A673 (cell line): ENCODE data around the gene EDDM13. TPM values are rescaled to one million over a fixed set of nuclear protein-coding genes. Genes with fewer than 3 reads are reported as not detected.

Source experiments
- BruUV-seq: library from RNA; stranded (reverse); fragments of 400-500 nt; replicated peaks from 2 replicates; lab custom pipeline; 2021; lab: Mats Ljungman, UMichigan
- CTCF ChIA-PET: fragments of 300-600 bp; sonication (Branson Sonifier 250); formaldehyde crosslinking; loops from one replicate; lab custom pipeline; 2022; ENCODE audit warnings: antibody characterized with exemption; lab: Charles Lee
- POLR2A ChIA-PET: fragments of 300-600 bp; sonication (Branson Sonifier 250); formaldehyde crosslinking; loops from one replicate; lab custom pipeline; 2022; ENCODE audit warnings: antibody characterized with exemption; ENCODE audit not compliant: low non-redundant PET; lab: Charles Lee
- DNase-seq: peaks from one replicate; pipeline ENCODE4 v3.0.0-alpha.2; 2015; ENCODE audit warnings: low spot score
- H3K27ac ChIP-seq: fragments of 200-600 bp; sonication (generic); 2 replicates; pipeline ENCODE4 v1.5.1; 2016; ENCODE audit warnings: mixed run types, low read depth, mild to moderate bottlenecking, mixed read lengths, antibody characterized with exemption, low read length; ENCODE audit not compliant: poor library complexity, severe bottlenecking
- H3K27me3 ChIP-seq: fragments of 200-600 bp; sonication (generic); replicated peaks from 2 replicates; pipeline ENCODE4 v1.6.1; 2017; ENCODE audit warnings: mixed run types, low read depth, mild to moderate bottlenecking, mixed read lengths, antibody characterized with exemption, low read length; ENCODE audit not compliant: insufficient read depth, poor library complexity
- H3K36me3 ChIP-seq: fragments of 200-600 bp; sonication (generic); 2 replicates; pipeline ENCODE4 v1.6.1; 2016; ENCODE audit warnings: mixed run types, mild to moderate bottlenecking, mixed read lengths, antibody characterized with exemption, low read length; ENCODE audit not compliant: insufficient read depth, poor library complexity, severe bottlenecking
- H3K4me1 ChIP-seq: fragments of 200-600 bp; sonication (generic); 2 replicates; pipeline ENCODE4 v1.6.1; 2017; ENCODE audit warnings: mixed run types, mild to moderate bottlenecking, mixed read lengths, antibody characterized with exemption, low read length; ENCODE audit not compliant: insufficient read depth, poor library complexity, severe bottlenecking
- H3K4me3 ChIP-seq: fragments of 200-600 bp; sonication (generic); 2 replicates; pipeline ENCODE4 v1.5.1; 2016; ENCODE audit warnings: low read depth, mixed run types, mild to moderate bottlenecking, mixed read lengths, low read length; ENCODE audit not compliant: poor library complexity, severe bottlenecking
- H3K9me3 ChIP-seq: fragments of 200-600 bp; sonication (generic); 2 replicates; pipeline ENCODE4 v1.6.1; 2016; ENCODE audit warnings: mixed run types, low read depth, mild to moderate bottlenecking, mixed read lengths, antibody characterized with exemption, low read length; ENCODE audit not compliant: poor library complexity, severe bottlenecking
- EZH2 ChIP-seq: fragments of 200-600 bp; sonication (generic); IDR thresholded peaks from 2 replicates; pipeline ENCODE4 v1.6.1; 2017; ENCODE audit warnings: borderline replicate concordance, low read depth, mild to moderate bottlenecking, mixed read lengths, antibody characterized with exemption, low read length; ENCODE audit not compliant: poor library complexity, severe bottlenecking
- intact Hi-C: fragments of 100-400 bp; cut with micrococcal nuclease; formaldehyde crosslinking; loops from one replicate; pipeline ENCODE4 v1.10.0; 2022; ENCODE audit not compliant: unreplicated experiment
- total RNA-seq: library from RNA; stranded (reverse); gene quantifications from 2 replicates; pipeline ENCODE4 v1.2.3, GENCODE V29; 2021
- TF ChIP-seq, protein P1 (sequence below): fragments of 300-800, 200-600 bp; sonication (generic); conservative IDR thresholded peaks from 2 replicates; pipeline ENCODE4 v1.5.1; 2017; ENCODE audit warnings: low read depth, mild to moderate bottlenecking, antibody characterized with exemption, low read length, moderate library complexity, mixed read lengths

The EDDM13 gene
- total RNA-seq, 1 experiment from 2014 or later = not detected

DNA sequence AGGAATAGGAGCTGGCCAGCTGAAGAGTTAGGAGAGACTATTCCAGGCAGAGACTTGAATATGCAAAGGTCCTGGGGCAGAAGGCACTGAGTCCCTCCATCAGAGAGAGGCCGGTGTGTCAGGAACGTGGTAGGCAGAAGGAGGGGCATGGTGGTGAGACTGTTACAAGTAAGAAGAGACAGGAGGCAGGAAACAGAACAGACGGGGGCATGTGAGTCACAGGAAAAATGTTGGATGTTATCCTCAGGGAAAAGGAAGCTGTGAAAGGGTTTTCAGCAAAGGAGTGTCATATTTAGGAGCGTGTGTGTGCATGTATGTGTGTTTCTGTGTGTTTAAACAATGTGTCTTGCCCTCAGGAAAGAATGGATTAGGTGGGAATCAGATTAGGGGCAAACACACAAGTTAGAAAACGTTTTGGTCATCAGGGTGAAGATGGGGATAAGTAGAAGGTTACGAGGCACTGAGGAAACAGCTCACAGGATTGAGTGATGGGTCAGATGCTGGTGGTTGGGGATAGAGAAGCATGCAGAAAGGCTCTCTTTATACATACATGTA is 1.1 kb downstream of the EDDM13 start:
- CTCF ChIA-PET = interaction anchor here (0.5 kb wide), 1 partner anchor 58 kb away, joined by 3 read pairs; no protein-coding TSS in a partner anchor
- H3K27ac ChIP-seq = no peak overlapping the region
- BruUV-seq = no TSS peak

DNA sequence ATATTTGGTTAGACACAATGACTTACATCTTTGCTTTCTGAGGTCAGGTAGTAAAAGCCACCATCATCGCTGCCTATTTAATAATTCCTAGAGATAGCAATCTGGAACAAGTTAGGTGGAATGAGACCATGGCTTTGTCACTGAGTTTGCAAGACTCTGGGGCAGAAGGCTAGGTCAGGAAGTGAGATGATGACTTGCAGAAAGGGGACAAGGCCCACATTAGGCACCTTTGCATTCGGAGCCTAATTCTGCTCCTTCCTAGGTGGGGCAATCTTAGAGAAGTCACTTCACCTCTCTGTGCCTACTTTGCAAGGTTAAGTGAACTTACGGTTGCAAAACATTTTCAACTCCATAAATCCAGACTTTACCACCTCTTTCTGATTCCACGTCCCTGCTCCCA is 10.3 kb downstream of the EDDM13 start:
- POLR2A ChIA-PET = no interaction called here
- Histone ChIP-seq H3K9me3 (no peaks in the 10 kb centered on the region), H3K4me1 (no peaks in the 10 kb centered on the region), H3K36me3 (no peaks in the 10 kb centered on the region), H3K4me3 (no peak overlapping the region), H3K27ac (no peak overlapping the region), H3K27me3 (no peaks in the 10 kb centered on the region)
- TF ChIP-seq, protein P1, sequence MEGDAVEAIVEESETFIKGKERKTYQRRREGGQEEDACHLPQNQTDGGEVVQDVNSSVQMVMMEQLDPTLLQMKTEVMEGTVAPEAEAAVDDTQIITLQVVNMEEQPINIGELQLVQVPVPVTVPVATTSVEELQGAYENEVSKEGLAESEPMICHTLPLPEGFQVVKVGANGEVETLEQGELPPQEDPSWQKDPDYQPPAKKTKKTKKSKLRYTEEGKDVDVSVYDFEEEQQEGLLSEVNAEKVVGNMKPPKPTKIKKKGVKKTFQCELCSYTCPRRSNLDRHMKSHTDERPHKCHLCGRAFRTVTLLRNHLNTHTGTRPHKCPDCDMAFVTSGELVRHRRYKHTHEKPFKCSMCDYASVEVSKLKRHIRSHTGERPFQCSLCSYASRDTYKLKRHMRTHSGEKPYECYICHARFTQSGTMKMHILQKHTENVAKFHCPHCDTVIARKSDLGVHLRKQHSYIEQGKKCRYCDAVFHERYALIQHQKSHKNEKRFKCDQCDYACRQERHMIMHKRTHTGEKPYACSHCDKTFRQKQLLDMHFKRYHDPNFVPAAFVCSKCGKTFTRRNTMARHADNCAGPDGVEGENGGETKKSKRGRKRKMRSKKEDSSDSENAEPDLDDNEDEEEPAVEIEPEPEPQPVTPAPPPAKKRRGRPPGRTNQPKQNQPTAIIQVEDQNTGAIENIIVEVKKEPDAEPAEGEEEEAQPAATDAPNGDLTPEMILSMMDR = no peak
- TF ChIP-seq EZH2 = no peak
- DNase-seq = no peak
- intact Hi-C loops = no loop called here
- CTCF ChIA-PET = no interaction called here
- BruUV-seq = no TSS peak

More for the DNA sequence above, 1.1 kb downstream of the EDDM13 start:
- intact Hi-C loops = no loop called here
- H3K36me3 ChIP-seq = no peaks in the 10 kb centered on the region
- TF ChIP-seq EZH2 = no peak
- TF ChIP-seq, protein P1 = no peak
- no peak overlapping the region for H3K4me3 ChIP-seq
- no peaks in the 10 kb centered on the region for H3K4me1 ChIP-seq
- H3K9me3 ChIP-seq = no peaks in the 10 kb centered on the region
- POLR2A ChIA-PET = no interaction called here
- DNase-seq = peak; percentile 3
- no peaks in the 10 kb centered on the region for H3K27me3 ChIP-seq

DNA sequence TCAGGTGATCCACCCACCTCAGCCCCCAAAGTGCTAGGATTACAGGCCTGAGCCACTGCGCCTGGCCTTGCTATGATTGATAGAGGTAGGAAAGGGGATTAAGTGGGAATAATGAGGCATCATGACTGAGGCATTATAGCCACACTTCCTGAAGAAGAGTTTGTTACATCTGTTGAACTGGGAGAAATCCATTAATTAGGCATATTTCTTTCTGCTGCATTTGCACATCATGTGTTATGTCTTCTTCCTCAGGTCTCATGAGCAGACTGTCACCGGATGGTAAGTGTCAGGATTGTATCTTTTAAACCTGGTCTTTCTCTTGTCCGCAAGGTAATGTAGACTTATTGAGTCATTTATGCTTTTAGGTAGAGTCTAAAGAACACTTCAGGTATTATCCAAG is 12.2 kb downstream of the EDDM13 start:
- TF ChIP-seq EZH2 = no peak
- TF ChIP-seq, protein P1 = no peak
- Histone ChIP-seq H3K9me3 (no peaks in the 10 kb centered on the region), H3K27ac (no peak overlapping the region), H3K36me3 (no peaks in the 10 kb centered on the region), H3K4me1 (no peaks in the 10 kb centered on the region), H3K27me3 (no peaks in the 10 kb centered on the region), H3K4me3 (no peak overlapping the region)
- no peak for DNase-seq
- intact Hi-C loops = no loop called here
- ChIA-PET POLR2A (no interaction called here), CTCF (no interaction called here)
- BruUV-seq = no TSS peak
